ENCODE data around the gene NTSR1.

- TF ChIP-seq CTCF (conservative IDR thresholded peaks at IDR 0.05 in 1 of 2, IDR thresholded peaks at IDR 0.05 in 1 of 2; ENCODE audit: extremely low read depth in 1 of 2, insufficient read depth in 1 of 2, low read depth in 1 of 2, low read length in 2 of 2) (no peak), EZH2 (IDR thresholded peaks at IDR 0.05; ENCODE audit: borderline replicate concordance, low read length) (no peak)
Measured at GRCh38 chr20:62743777-62744317, 35.2 kb downstream of the NTSR1 start.

All from mammary epithelial cell (primary cell).